ENCODE results near the gene DEFB124. TPM values are rescaled to one million over a fixed set of nuclear protein-coding genes. Genes with fewer than 3 reads are reported as not detected.

The DEFB124 gene, protein sequence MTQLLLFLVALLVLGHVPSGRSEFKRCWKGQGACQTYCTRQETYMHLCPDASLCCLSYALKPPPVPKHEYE
- total RNA-seq (2021; fragmentation: NEBNext Ultra II Directional; extraction: Animal tissue kit (Norgen Biotek cat#: 25700)) (not detected in 2 replicates), polyA plus RNA-seq (2011; rRNA removed) (not detected in 2 replicates), polyA minus RNA-seq (2011; rRNA and poly(A)+ RNA removed) (not detected in 2 replicates)
- polyA plus RNA-seq (2011; cell fraction: cytosol; rRNA removed): not detected
- not detected for polyA plus RNA-seq (2011; cell fraction: nucleus; rRNA removed)
- polyA plus RNA-seq (2012, experiment 1 of 2): not detected in 4 replicates
- polyA plus RNA-seq (2012, experiment 2 of 2): not detected
- not detected for polyA plus RNA-seq (2013, experiment 1 of 2)
- not detected for polyA plus RNA-seq (2013, experiment 2 of 2)
- not detected for polyA minus RNA-seq (2011; cell fraction: cytosol; rRNA and poly(A)+ RNA removed)
- polyA minus RNA-seq (2011; cell fraction: nucleus; rRNA and poly(A)+ RNA removed): not detected
- long read RNA-seq, experiment 1: 0 reads
- long read RNA-seq, experiment 2: 0 reads

DNA sequence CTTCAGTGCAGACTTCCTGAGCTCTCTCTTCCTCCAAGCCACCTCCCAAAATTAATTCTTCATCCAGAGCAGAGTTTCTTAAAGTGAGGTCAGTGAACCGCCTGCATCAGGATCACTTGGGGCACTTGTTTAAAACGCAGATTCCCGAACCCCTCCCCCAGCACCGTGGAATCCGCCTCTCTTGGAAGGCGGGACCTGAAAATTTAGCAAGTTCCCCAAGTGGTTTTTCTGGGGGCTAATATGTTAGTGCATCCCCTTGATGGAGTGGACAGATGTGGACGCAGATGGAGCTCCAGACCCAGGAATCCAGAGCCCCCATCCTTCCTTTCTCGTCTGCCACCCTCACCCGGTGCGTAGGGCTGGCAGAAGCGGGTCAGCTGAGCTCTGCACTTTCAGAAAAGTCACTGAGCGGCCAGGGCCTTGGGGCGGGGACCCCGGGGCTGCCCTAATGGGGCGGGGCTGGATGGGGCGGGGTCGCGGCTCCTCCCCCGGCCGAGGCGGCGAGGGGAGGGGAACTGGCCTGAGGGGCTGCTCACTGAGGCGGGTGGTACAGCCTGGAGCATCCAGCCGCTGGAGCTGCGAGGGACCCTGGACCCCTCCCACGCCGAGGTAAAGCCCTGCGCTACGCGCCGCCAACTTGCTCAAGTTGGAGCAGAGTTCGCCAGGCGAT is at the start of gene DEFB124, which contains the start of gene REM1:
Gene DEFB124, minus strand, starts transcription at position 370 of the 670 bp plus-strand sequence. CDS start 2,114 bp downstream, outside the sequence.
Gene REM1, plus strand, starts transcription at position 531 of the 670 bp plus-strand sequence. CDS start 1,158 bp downstream, outside the sequence.
- Histone ChIP-seq H3K56ac (replicated peaks; ENCODE audit: insufficient read length, low read depth, low read length) (no peak within 1 kb of the TSS), H3K79me2 (ENCODE audit: control insufficient read depth in 1 of 2, insufficient read depth in 2 of 2, low read length in 2 of 2) (no peaks in the 10 kb centered on the region), H4K8ac (ENCODE audit: extremely low read depth, insufficient read depth, low read length) (no peak within 1 kb of the TSS; the same call in 1 of the 2 replicates), H3K9me3 (ENCODE audit: insufficient read depth in 2 of 2, low read depth in 1 of 2, low read length in 1 of 2) (peaks cover 61 to 73% of the 10 kb centered on the region in 2 experiments), H2AFZ (ENCODE audit: low read length) (no peak within 1 kb of the TSS), H2AK5ac (ENCODE audit: low read depth, low read length) (no peak within 1 kb of the TSS), H2BK120ac (replicated peaks; ENCODE audit: low read depth, low read length) (no peak within 1 kb of the TSS), H3K23me2 (ENCODE audit: low read depth, low read length) (no peaks in the 10 kb centered on the region), H3K27me3 (replicated peaks in 1 of 4; ENCODE audit: control insufficient read depth in 3 of 4, extremely low read depth in 1 of 4, insufficient read depth in 3 of 4, low read length in 3 of 4) (no peaks in the 10 kb centered on the region), H4K5ac (ENCODE audit: insufficient read length, low read depth, low read length) (no peak within 1 kb of the TSS), H4K91ac (replicated peaks; ENCODE audit: insufficient read length, low read length) (no peak within 1 kb of the TSS), H3K4me1 (replicated peaks in 1 of 4; ENCODE audit: control insufficient read depth in 3 of 4, insufficient read depth in 4 of 4, low read length in 3 of 4) (no peaks in the 10 kb centered on the region), H3K79me1 (ENCODE audit: low read depth, low read length) (no peaks in the 10 kb centered on the region), H2BK5ac (ENCODE audit: low read depth, low read length) (no peak within 1 kb of the TSS), H2BK20ac (ENCODE audit: low read length) (no peak within 1 kb of the TSS), H2BK12ac (ENCODE audit: low read depth, low read length) (no peak within 1 kb of the TSS), H3K14ac (ENCODE audit: insufficient read length) (no peak within 1 kb of the TSS), H2BK15ac (ENCODE audit: low read length) (no peak within 1 kb of the TSS), H3K9ac (replicated peaks in 1 of 4; ENCODE audit: extremely low read depth in 1 of 4, low read depth in 3 of 4, low read length in 3 of 4) (no peak within 1 kb of the TSS), H3K18ac (ENCODE audit: extremely low read depth, low read length) (no peak within 1 kb of the TSS), H3K27ac (ENCODE audit: low read depth, low read length) (no peak within 1 kb of the TSS), H3K23ac (ENCODE audit: insufficient read length) (no peak within 1 kb of the TSS), H3K4ac (replicated peaks; ENCODE audit: insufficient read length, low read depth, low read length) (no peak within 1 kb of the TSS), H4K20me1 (replicated peaks in 1 of 2; ENCODE audit: control insufficient read depth in 1 of 2, insufficient read depth in 2 of 2, low read length in 2 of 2) (no peaks in the 10 kb centered on the region), H3K4me3 (ENCODE audit: extremely low read depth in 1 of 4, insufficient read depth in 2 of 4, low read depth in 3 of 4, low read length in 4 of 4) (peak within 1 kb of the TSS in 1 of 4 experiments; percentile 31; a peak in 3 of 8 replicates), H3K4me2 (ENCODE audit: insufficient read depth in 1 of 2, low read depth in 2 of 2, low read length in 2 of 2) (no peak within 1 kb of the TSS; a peak in 2 of 4 replicates), H3K36me3 (ENCODE audit: control insufficient read depth in 2 of 4, insufficient read depth in 4 of 4, low read length in 3 of 4) (no peaks in the 10 kb centered on the region)
- 83% methylated on average over 27 of the region's 33 CpGs; no CpG with 5 or more reads in 1 of the 2 experiments for WGBS, 2 experiments (ENCODE audit: extremely low coverage in 1 of 2, insufficient coverage in 1 of 2, insufficient read length in 1 of 2, insufficient replicate concordance in 2 of 2, low coverage in 1 of 2, low lambda C conversion rate in 2 of 2, missing lambda C conversion rate in 1 of 2)
- POLR2A ChIA-PET (ENCODE audit: partially characterized antibody): no interaction called here
- CTCF ChIA-PET (ENCODE audit: partially characterized antibody): interaction anchor here (0.7 to 1.8 kb wide), 3 partner anchors 14 to 28 kb away, joined by 4 to 9 read pairs (median 5); no protein-coding TSS in a partner anchor
- DNase-seq (ENCODE audit: low read depth in 1 of 2, low spot score in 2 of 2): no peak
- no peak for FAIRE-seq
- no peak for TF ChIP-seq EP300 (IDR thresholded peaks at IDR 0.05; ENCODE audit: borderline replicate concordance in 1 of 2, low read depth in 2 of 2, low read length in 2 of 2)
- no peak for TF ChIP-seq SIN3A (conservative IDR thresholded peaks at IDR 0.05 in 1 of 2, IDR thresholded peaks at IDR 0.05 in 1 of 2; ENCODE audit: low read depth in 1 of 2, low read length in 2 of 2)
- no peak for TF ChIP-seq ASH2L (IDR thresholded peaks at IDR 0.05; ENCODE audit: low read length)
- TF ChIP-seq FOSL1 (IDR thresholded peaks at IDR 0.05; ENCODE audit: insufficient read depth, low read depth, low read length): no peak
- no peak for TF ChIP-seq SP4 (IDR thresholded peaks at IDR 0.05; ENCODE audit: low read length)
- no peak for TF ChIP-seq POU5F1 (IDR thresholded peaks at IDR 0.05; ENCODE audit: low read depth, low read length)
